Myocyte (in vitro differentiated cells): ENCODE measurements around the gene CALD1. TPM values are rescaled to one million over a fixed set of nuclear protein-coding genes. Genes with fewer than 3 reads are reported as not detected.

Experiments used
- DNase-seq: peaks from one replicate; pipeline ENCODE4 v3.0.0-alpha.2; 2012; ENCODE audit warnings: low read depth
- total RNA-seq: library from RNA; depleted of rRNA; stranded (reverse); fragments of >200 nt; gene quantifications from 2 replicates; pipeline ENCODE4 v1.2.3, GENCODE V29; 2014

Gene CALD1
- total RNA-seq, 1 donor from 2014 or later = 202 TPM

GRCh38 chr7:134916171-134916883 is 136.9 kb downstream of the CALD1 start:
- DNase-seq = no peak

GRCh38 chr7:134919240-134919641 is 139.8 kb downstream of the CALD1 start:
- DNase-seq = no peak

GRCh38 chr7:134920026-134920753 is 140.8 kb downstream of the CALD1 start:
- DNase-seq = peak; percentile 47

- DNase-seq = no peak
Measured at GRCh38 chr7:134922720-134923704, 143.6 kb downstream of the CALD1 start.

- peak; percentile 38 for DNase-seq
Measured at GRCh38 chr7:134925766-134926165, 146.3 kb downstream of the CALD1 start.

- no peak for DNase-seq
Measured at GRCh38 chr7:134926396-134926795, 147.0 kb downstream of the CALD1 start.

GRCh38 chr7:134927076-134927475 is 147.6 kb downstream of the CALD1 start:
- DNase-seq = peak; percentile 55

- no peak for DNase-seq
Measured at GRCh38 chr7:134927723-134928122, 148.3 kb downstream of the CALD1 start.

GRCh38 chr7:134928554-134928953 is 149.1 kb downstream of the CALD1 start:
- DNase-seq = no peak

- DNase-seq = peak; percentile 75
Measured at GRCh38 chr7:134931487-134931886, 152.1 kb downstream of the CALD1 start.

- DNase-seq = peak; percentile 84
Measured at GRCh38 chr7:134932707-134933370, 153.4 kb downstream of the CALD1 start.

- DNase-seq = no peak
Measured at GRCh38 chr7:134933460-134934068, 154.1 kb downstream of the CALD1 start.

- peak; percentile 58 for DNase-seq
Measured at GRCh38 chr7:134935701-134936100, 156.3 kb downstream of the CALD1 start.

- DNase-seq = no peak
Measured at GRCh38 chr7:134936893-134937510, 157.6 kb downstream of the CALD1 start.

- DNase-seq = no peak
Measured at GRCh38 chr7:134938141-134938540, 158.7 kb downstream of the CALD1 start.

GRCh38 chr7:134939136-134939535 is 159.7 kb downstream of the CALD1 start:
- DNase-seq = no peak

- DNase-seq = no peak
Measured at GRCh38 chr7:134940729-134941128, 161.3 kb downstream of the CALD1 start.

GRCh38 chr7:134941185-134941900 is 161.9 kb downstream of the CALD1 start:
- peak; percentile 88 for DNase-seq

GRCh38 chr7:134941952-134942351 is 162.5 kb downstream of the CALD1 start:
- DNase-seq = no peak
